Fibroblast of lung (primary cell): ENCODE data around the gene NOP14. TPM values are rescaled to one million over a fixed set of nuclear protein-coding genes. Genes with fewer than 3 reads are reported as not detected.
"Not testable (repeated sequence)": the region's sequence is repeated elsewhere in the genome, so short reads cannot be mapped to it uniquely, and the experiment has no call there.

Experiments
- DNase-seq, 2 donors: peaks; one replicate each; pipeline versions ENCODE4 v3.0.0 to v3.0.0-alpha.2; 2010; ENCODE audit warnings: low read depth in 2 of 2
- H2AFZ ChIP-seq: 2 replicates; pipeline ENCODE4 v1.5.1; 2012; ENCODE audit warnings: low read length, control low read depth, inconsistent platforms
- H3K27ac ChIP-seq: 2 replicates; pipeline ENCODE4 v1.5.1; 2011; ENCODE audit warnings: low read length, control low read depth; ENCODE audit not compliant: insufficient read depth
- H3K27me3 ChIP-seq: 2 replicates; pipeline ENCODE4 v1.5.1; 2011; ENCODE audit warnings: mild to moderate bottlenecking, low read length; ENCODE audit not compliant: control insufficient read depth, insufficient read depth
- H3K36me3 ChIP-seq: 2 replicates; pipeline ENCODE4 v1.5.1; 2011; ENCODE audit warnings: low read length; ENCODE audit not compliant: control insufficient read depth, insufficient read depth
- H3K4me1 ChIP-seq: 2 replicates; pipeline ENCODE4 v1.5.1; 2011; ENCODE audit warnings: low read length; ENCODE audit not compliant: control insufficient read depth, insufficient read depth; ENCODE audit errors: extremely low read depth
- H3K4me2 ChIP-seq: 2 replicates; pipeline ENCODE4 v1.5.1; 2011; ENCODE audit warnings: low read length, control low read depth; ENCODE audit not compliant: insufficient read depth; ENCODE audit errors: extremely low read depth
- H3K4me3 ChIP-seq, 4 experiments: fragments of 200-600 bp in 1 of 4; sonication (generic) in 1 of 4; replicated peaks in 1 of 4; 2 replicates each; pipeline ENCODE4 v1.5.1; 2011 to 2016; ENCODE audit warnings: low read length in 4 of 4, low read depth in 3 of 4, mild to moderate bottlenecking in 3 of 4, control low read depth in 2 of 4, inconsistent platforms in 1 of 4, mixed read lengths in 1 of 4; ENCODE audit not compliant: insufficient read depth in 1 of 4; ENCODE audit errors: control extremely low read depth in 1 of 4
- H3K79me2 ChIP-seq: 2 replicates; pipeline ENCODE4 v1.5.1; 2012; ENCODE audit warnings: mild to moderate bottlenecking, low read length, inconsistent platforms; ENCODE audit not compliant: control insufficient read depth, insufficient read depth
- H3K9ac ChIP-seq: 2 replicates; pipeline ENCODE4 v1.5.1; 2011; ENCODE audit warnings: mild to moderate bottlenecking, low read length, control low read depth; ENCODE audit not compliant: insufficient read depth
- H3K9me3 ChIP-seq: 2 replicates; pipeline ENCODE4 v1.5.1; 2012; ENCODE audit warnings: low read depth, low read length; ENCODE audit not compliant: control insufficient read depth, insufficient read depth
- H4K20me1 ChIP-seq: 2 replicates; pipeline ENCODE4 v1.5.1; 2011; ENCODE audit warnings: low read length; ENCODE audit not compliant: control insufficient read depth, insufficient read depth; ENCODE audit errors: extremely low read depth
- CTCF ChIP-seq, 2 donors: IDR thresholded peaks in 1 of 2; conservative IDR thresholded peaks in 1 of 2; 1 replicate in 1 of 2; 2 replicates in 1 of 2; pipeline ENCODE4 v1.5.1; 2011 to 2012; ENCODE audit warnings: low read length in 2 of 2, control low read depth in 1 of 2, inconsistent platforms in 1 of 2, low read depth in 1 of 2, mild to moderate bottlenecking in 1 of 2
- EZH2 ChIP-seq: IDR thresholded peaks from 2 replicates; pipeline ENCODE4 v1.5.1; 2012; ENCODE audit warnings: low read length, control low read depth, mild to moderate bottlenecking; ENCODE audit errors: missing control alignments
- polyA plus RNA-seq, 2 donors: library from polyadenylated mRNA; depleted of rRNA in 1 of 2; stranded (reverse) in 1 of 2; unstranded in 1 of 2; fragments of >200 nt; gene quantifications; 2 replicates each; pipeline ENCODE4 v1.2.1, GENCODE V29; 2011 to 2012; ENCODE audit warnings: missing spikeins in 1 of 2
- total RNA-seq: library from RNA; depleted of rRNA; stranded (reverse); fragments of >200 nt; gene quantifications from 2 replicates; pipeline ENCODE4 v1.2.1, GENCODE V29; 2014

NOP14 gene
- total and polyA plus RNA-seq, 2 donors (not counting 1 experiment from before 2014, with no cell fraction given) = 13.1 to 16.7 TPM

GRCh38 chr4:2946812-2947600 is 16.2 kb downstream of the NOP14 start:
- no peak overlapping the region for H3K4me2 ChIP-seq
- peak in 1 of 2 donors; percentile 66 for DNase-seq
- H3K4me3 ChIP-seq = no peak overlapping the region
- no peaks in the 10 kb centered on the region for H3K9me3 ChIP-seq
- H3K36me3 ChIP-seq = peaks cover 40% of the 10 kb centered on the region
- TF ChIP-seq CTCF (conservative IDR thresholded peaks at IDR 0.05 in 1 of 2, IDR thresholded peaks at IDR 0.05 in 1 of 2; ENCODE audit: low read depth in 1 of 2, low read length in 2 of 2) (no peak), EZH2 (no peak)
- H3K4me1 ChIP-seq = no peaks in the 10 kb centered on the region
- no peak overlapping the region for H3K27ac ChIP-seq
- H3K27me3 ChIP-seq = no peaks in the 10 kb centered on the region
- H3K79me2 ChIP-seq = no peaks in the 10 kb centered on the region
- no peak overlapping the region for H2AFZ ChIP-seq
- no peaks in the 10 kb centered on the region for H4K20me1 ChIP-seq
- H3K9ac ChIP-seq = no peak overlapping the region

GRCh38 chr4:2945619-2946604 is 17.3 kb downstream of the NOP14 start:
- H3K4me3 ChIP-seq, H2AFZ ChIP-seq, H3K27ac ChIP-seq, H3K9ac ChIP-seq, H3K27me3 ChIP-seq, DNase-seq, H3K4me1 ChIP-seq, H3K9me3 ChIP-seq, H3K4me2 ChIP-seq, H4K20me1 ChIP-seq, H3K79me2 ChIP-seq: not testable (repeated sequence)
- H3K36me3 ChIP-seq = peaks cover 43% of the 10 kb centered on the region

- no peaks in the 10 kb centered on the region for H3K9me3 ChIP-seq
- no peaks in the 10 kb centered on the region for H3K79me2 ChIP-seq
- DNase-seq = no peak
- H3K36me3 ChIP-seq = peaks cover 47% of the 10 kb centered on the region
- TF ChIP-seq EZH2 = no peak
- TF ChIP-seq CTCF (conservative IDR thresholded peaks at IDR 0.05 in 1 of 2, IDR thresholded peaks at IDR 0.05 in 1 of 2; ENCODE audit: low read depth in 1 of 2, low read length in 2 of 2) = no peak
- H2AFZ ChIP-seq = no peak overlapping the region
- no peaks in the 10 kb centered on the region for H3K4me1 ChIP-seq
- no peak overlapping the region for H3K9ac ChIP-seq
- H3K27ac ChIP-seq = no peak overlapping the region
- no peaks in the 10 kb centered on the region for H4K20me1 ChIP-seq
- no peaks in the 10 kb centered on the region for H3K27me3 ChIP-seq
- no peak overlapping the region for H3K4me3 ChIP-seq
- no peak overlapping the region for H3K4me2 ChIP-seq
Observed at GRCh38 chr4:2944586-2945526, 18.4 kb downstream of the NOP14 start.
